Trophoblast cell (in vitro differentiated cells and primary cell): ENCODE measurements around the gene NOXA1.

ENCODE experiments used
- DNase-seq, 2 donors: peaks; one replicate each; pipeline ENCODE4 v3.0.0-alpha.2; 2016
- H2AFZ ChIP-seq: 2 replicates; pipeline ENCODE4 v1.6.1; 2013; ENCODE audit warnings: low read length, moderate library complexity, mild to moderate bottlenecking; ENCODE audit not compliant: insufficient read depth, poor library complexity
- H2AK5ac ChIP-seq: 2 replicates; pipeline ENCODE4 v1.6.1; 2013; ENCODE audit warnings: mild to moderate bottlenecking, low read length
- H2BK120ac ChIP-seq: 2 replicates; pipeline ENCODE4 v1.6.1; 2013; ENCODE audit warnings: low read length, mild to moderate bottlenecking, moderate library complexity; ENCODE audit not compliant: insufficient read depth, poor library complexity
- H2BK12ac ChIP-seq: 2 replicates; pipeline ENCODE4 v1.6.1; 2013; ENCODE audit warnings: mild to moderate bottlenecking, low read length, moderate library complexity
- H2BK5ac ChIP-seq: 2 replicates; pipeline ENCODE4 v1.6.1; 2013; ENCODE audit warnings: low read length, low read depth, moderate library complexity, mild to moderate bottlenecking; ENCODE audit not compliant: poor library complexity
- H3K14ac ChIP-seq: 2 replicates; pipeline ENCODE4 v1.6.1; 2013; ENCODE audit warnings: mild to moderate bottlenecking, low read length
- H3K18ac ChIP-seq: 2 replicates; pipeline ENCODE4 v1.6.1; 2013; ENCODE audit warnings: mild to moderate bottlenecking, low read length
- H3K23ac ChIP-seq: 2 replicates; pipeline ENCODE4 v1.6.1; 2013; ENCODE audit warnings: low read length
- H3K27ac ChIP-seq: 2 replicates; pipeline ENCODE4 v1.5.1; 2013; ENCODE audit warnings: low read depth, mild to moderate bottlenecking, inconsistent platforms, low read length, moderate library complexity
- H3K27me3 ChIP-seq: 2 replicates; pipeline ENCODE4 v1.6.1; 2013; ENCODE audit warnings: inconsistent platforms, mild to moderate bottlenecking, low read length, moderate library complexity; ENCODE audit not compliant: insufficient read depth
- H3K36me3 ChIP-seq, 2 experiments: 1 replicate in 1 of 2; 2 replicates in 1 of 2; pipeline ENCODE4 v1.6.1; 2013; ENCODE audit warnings: low read length in 2 of 2, mild to moderate bottlenecking in 2 of 2, moderate library complexity in 1 of 2; ENCODE audit not compliant: insufficient read depth in 2 of 2, control insufficient read depth in 1 of 2
- H3K4ac ChIP-seq: 2 replicates; pipeline ENCODE4 v1.6.1; 2013; ENCODE audit warnings: low read depth, mild to moderate bottlenecking, low read length, moderate library complexity
- H3K4me1 ChIP-seq, 2 experiments: 1 replicate in 1 of 2; 2 replicates in 1 of 2; pipeline ENCODE4 v1.6.1; 2013; ENCODE audit warnings: low read length in 2 of 2, mild to moderate bottlenecking in 2 of 2, moderate library complexity in 1 of 2; ENCODE audit not compliant: insufficient read depth in 2 of 2, control insufficient read depth in 1 of 2
- H3K4me2 ChIP-seq: 2 replicates; pipeline ENCODE4 v1.6.1; 2013; ENCODE audit warnings: inconsistent platforms, mild to moderate bottlenecking, low read length, moderate library complexity
- H3K4me3 ChIP-seq: 2 replicates; pipeline ENCODE4 v1.5.1; 2013; ENCODE audit warnings: mild to moderate bottlenecking, low read depth, low read length, inconsistent platforms
- H3K79me1 ChIP-seq: one replicate; pipeline ENCODE4 v1.6.1; 2013; ENCODE audit warnings: low read length
- H3K79me2 ChIP-seq: 2 replicates; pipeline ENCODE4 v1.6.1; 2013; ENCODE audit warnings: low read length, mild to moderate bottlenecking; ENCODE audit not compliant: control insufficient read depth, insufficient read depth, poor library complexity
- H3K9ac ChIP-seq: 2 replicates; pipeline ENCODE4 v1.6.1; 2013; ENCODE audit warnings: mild to moderate bottlenecking, low read length
- H3K9me3 ChIP-seq: 2 replicates; pipeline ENCODE4 v1.6.1; 2013; ENCODE audit warnings: low read depth, mild to moderate bottlenecking, control low read depth, inconsistent platforms, low read length; ENCODE audit not compliant: insufficient read depth
- H4K12ac ChIP-seq: 2 replicates; pipeline ENCODE4 v1.6.1; 2013; ENCODE audit warnings: low read depth, mild to moderate bottlenecking, low read length, moderate library complexity
- H4K8ac ChIP-seq: 2 replicates; pipeline ENCODE4 v1.6.1; 2013; ENCODE audit warnings: low read depth, mild to moderate bottlenecking, low read length, moderate library complexity
- H4K91ac ChIP-seq: one replicate; pipeline ENCODE4 v1.6.1; 2013; ENCODE audit warnings: low read depth, mild to moderate bottlenecking, low read length, moderate library complexity
- WGBS: extraction: QIAGEN DNeasy Blood & Tissue Kit; methylation state at CpG from one replicate; pipeline ENCODE4 v1.1.7; 2013; ENCODE audit warnings: missing lambda C conversion rate; ENCODE audit not compliant: insufficient read length, insufficient coverage; ENCODE audit errors: extremely low coverage; 5-methylcytosine and 5-hydroxymethylcytosine counted together

Gene NOXA1

GRCh38 chr9:137462396-137462985, 39.3 kb downstream of the NOXA1 start:
- no peak overlapping the region for H2AFZ ChIP-seq
- peaks cover 2% of the 10 kb centered on the region for H3K27me3 ChIP-seq
- WGBS: no CpG with 5 or more reads among the region's 25 CpGs

GRCh38 chr9:137462986-137463930, 40.1 kb downstream of the NOXA1 start:
- H3K4me3 ChIP-seq: no peak overlapping the region
- no peak overlapping the region for H2BK5ac ChIP-seq
- no peak overlapping the region for H2AFZ ChIP-seq
- no peak overlapping the region for H3K4me2 ChIP-seq
- H4K91ac ChIP-seq: no peak overlapping the region
- H3K9me3 ChIP-seq: peaks cover 3% of the 10 kb centered on the region
- no peak overlapping the region for H2AK5ac ChIP-seq
- peaks cover 9% of the 10 kb centered on the region for H3K79me1 ChIP-seq
- no peak overlapping the region for H4K8ac ChIP-seq
- H3K18ac ChIP-seq: no peak overlapping the region
- H3K79me2 ChIP-seq: peaks cover 4% of the 10 kb centered on the region
- no peak overlapping the region for H3K27ac ChIP-seq
- DNase-seq: no peak
- H3K23ac ChIP-seq: no peak overlapping the region
- H3K27me3 ChIP-seq: peaks cover 2% of the 10 kb centered on the region
- no peak overlapping the region for H3K9ac ChIP-seq
- no peak overlapping the region for H3K4ac ChIP-seq
- no peak overlapping the region for H3K14ac ChIP-seq
- H4K12ac ChIP-seq: no peak overlapping the region
- no CpG with 5 or more reads among the region's 30 CpGs for WGBS
- peaks cover 7 to 9% of the 10 kb centered on the region in 2 experiments for H3K4me1 ChIP-seq
- no peak overlapping the region for H2BK12ac ChIP-seq
- H3K36me3 ChIP-seq: no peaks in the 10 kb centered on the region
- H2BK120ac ChIP-seq: no peak overlapping the region

More at GRCh38 chr9:137462396-137462985, 39.3 kb downstream of the NOXA1 start:
- no peak overlapping the region for H2BK120ac ChIP-seq
- H4K8ac ChIP-seq: no peak overlapping the region
- H3K4me1 ChIP-seq: peaks cover 10 to 12% of the 10 kb centered on the region in 2 experiments
- no peak overlapping the region for H3K27ac ChIP-seq
- H3K79me2 ChIP-seq: peaks cover 4% of the 10 kb centered on the region
- H3K9ac ChIP-seq: no peak overlapping the region
- H3K4me2 ChIP-seq: no peak overlapping the region
- H3K23ac ChIP-seq: no peak overlapping the region
- no peak overlapping the region for H3K18ac ChIP-seq
- H2BK5ac ChIP-seq: no peak overlapping the region
- no peak for DNase-seq
- H3K36me3 ChIP-seq: peaks cover 0 to 3% of the 10 kb centered on the region in 2 experiments
- H2AK5ac ChIP-seq: no peak overlapping the region
- H2BK12ac ChIP-seq: no peak overlapping the region
- no peak overlapping the region for H3K14ac ChIP-seq
- no peak overlapping the region for H3K4ac ChIP-seq
- H3K79me1 ChIP-seq: peaks cover 9% of the 10 kb centered on the region
- H4K12ac ChIP-seq: no peak overlapping the region
- no peak overlapping the region for H4K91ac ChIP-seq
- peaks cover 2% of the 10 kb centered on the region for H3K9me3 ChIP-seq
- H3K4me3 ChIP-seq: no peak overlapping the region

- Histone ChIP-seq H4K8ac (no peak overlapping the region), H3K14ac (no peak overlapping the region), H3K4me1 (peaks cover 3% of the 10 kb centered on the region in 2 experiments), H2BK120ac (no peak overlapping the region), H3K79me2 (peaks cover 2% of the 10 kb centered on the region), H3K18ac (no peak overlapping the region), H3K36me3 (no peaks in the 10 kb centered on the region), H2AFZ (no peak overlapping the region), H3K4me2 (no peak overlapping the region), H3K23ac (no peak overlapping the region), H2BK12ac (no peak overlapping the region), H3K4ac (no peak overlapping the region), H4K12ac (no peak overlapping the region), H2AK5ac (no peak overlapping the region), H2BK5ac (no peak overlapping the region), H3K9ac (no peak overlapping the region), H3K27ac (no peak overlapping the region), H3K9me3 (peaks cover 3% of the 10 kb centered on the region), H3K79me1 (peaks cover 3% of the 10 kb centered on the region), H3K4me3 (no peak overlapping the region), H3K27me3 (peaks cover 2% of the 10 kb centered on the region), H4K91ac (no peak overlapping the region)
- WGBS: no CpG with 5 or more reads among the region's 18 CpGs
- peak; percentile 64 to 84 for DNase-seq
These were observed 40.7 kb downstream of the NOXA1 start for GRCh38 chr9:137463931-137464290.

GRCh38 chr9:137464291-137464999, 41.3 kb downstream of the NOXA1 start:
- peak; percentile 74 to 82 for DNase-seq

More at GRCh38 chr9:137464291-137464999, 41.3 kb downstream of the NOXA1 start:
- Histone ChIP-seq H2AFZ (no peak overlapping the region), H2BK12ac (no peak overlapping the region), H3K79me1 (peaks cover 2% of the 10 kb centered on the region), H3K27ac (no peak overlapping the region), H3K4me1 (peaks cover 2% of the 10 kb centered on the region in 2 experiments), H2AK5ac (no peak overlapping the region), H2BK120ac (no peak overlapping the region), H4K91ac (no peak overlapping the region), H3K14ac (no peak overlapping the region), H3K23ac (no peak overlapping the region), H4K12ac (no peak overlapping the region), H3K4me2 (no peak overlapping the region), H3K27me3 (peaks cover 2% of the 10 kb centered on the region), H3K4ac (no peak overlapping the region), H3K36me3 (no peaks in the 10 kb centered on the region), H3K79me2 (peaks cover 1% of the 10 kb centered on the region), H2BK5ac (no peak overlapping the region), H3K9ac (no peak overlapping the region), H3K4me3 (no peak overlapping the region), H4K8ac (no peak overlapping the region), H3K9me3 (peaks cover 3% of the 10 kb centered on the region), H3K18ac (no peak overlapping the region)
- no CpG with 5 or more reads among the region's 28 CpGs for WGBS
